HG03196 (cell line): ENCODE measurements around the gene FRYL.
"Not testable (repeated sequence)": the region's sequence is repeated elsewhere in the genome, so short reads cannot be mapped to it uniquely, and the experiment has no call there.

Experiments used
- ATAC-seq: cut with Tn5 transposase; IDR thresholded peaks from one replicate; pipeline ENCODE4 v1.9.1; 2021; ENCODE audit not compliant: unreplicated experiment

Gene FRYL

GRCh38 chr4:48779998-48780864 is at the start of gene FRYL:
TSS of gene FRYL (minus strand) at chr4:48780279. CDS start at chr4:48634410, 145,869 bp downstream.
- ATAC-seq: peak; percentile 90

GRCh38 chr4:48827622-48828021 is 47.5 kb upstream of the FRYL start:
- ATAC-seq: no peak

GRCh38 chr4:48821431-48821830 is 41.4 kb upstream of the FRYL start:
- ATAC-seq: not testable (repeated sequence)

DNA sequence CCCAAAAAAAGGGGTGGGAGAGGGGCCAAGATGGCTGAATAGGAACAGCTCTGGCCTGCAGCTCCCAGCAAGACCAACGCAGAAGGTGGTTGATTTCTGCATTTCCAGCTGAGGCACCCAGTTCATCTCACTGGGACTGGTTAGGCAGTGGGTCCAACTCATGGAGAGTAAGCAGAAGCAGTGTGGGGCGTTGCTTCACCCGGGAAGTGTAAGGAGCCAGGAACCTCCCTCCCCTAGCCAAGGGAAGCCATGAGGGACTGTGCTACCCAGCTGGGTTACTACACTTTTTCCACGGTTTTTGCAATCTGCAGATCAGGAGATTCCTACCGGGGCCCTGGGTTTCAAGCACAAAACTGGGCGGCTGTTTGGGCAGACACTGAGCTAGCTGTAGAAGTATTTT is 36.9 kb upstream of the FRYL start:
- ATAC-seq: no peak

- ATAC-seq: not testable (repeated sequence)
Observed at GRCh38 chr4:48816297-48816696, 36.2 kb upstream of the FRYL start.

GRCh38 chr4:48815483-48815882 is 35.4 kb upstream of the FRYL start:
- ATAC-seq: no peak

DNA sequence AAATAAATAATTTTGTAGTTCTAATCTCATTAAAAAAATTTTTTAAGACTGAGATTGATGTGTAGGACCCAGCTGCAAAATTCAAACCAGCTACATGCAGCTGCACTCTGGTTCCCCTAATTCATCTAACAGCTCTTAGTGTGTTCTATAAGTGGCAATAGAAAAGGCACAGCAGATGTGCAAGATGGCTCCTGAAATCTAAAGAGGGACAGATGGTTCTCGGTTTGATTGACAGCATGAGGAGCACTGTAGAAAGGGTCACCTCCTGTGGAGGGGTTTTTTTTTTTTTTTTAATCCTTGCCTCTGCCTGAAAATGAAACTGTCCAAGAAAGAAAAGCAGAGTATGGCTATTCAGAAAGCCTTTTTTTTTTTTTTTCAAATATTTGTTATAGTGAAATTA is 33.9 kb upstream of the FRYL start:
- no peak for ATAC-seq

GRCh38 chr4:48812866-48813265 is 32.8 kb upstream of the FRYL start:
- no peak for ATAC-seq

DNA sequence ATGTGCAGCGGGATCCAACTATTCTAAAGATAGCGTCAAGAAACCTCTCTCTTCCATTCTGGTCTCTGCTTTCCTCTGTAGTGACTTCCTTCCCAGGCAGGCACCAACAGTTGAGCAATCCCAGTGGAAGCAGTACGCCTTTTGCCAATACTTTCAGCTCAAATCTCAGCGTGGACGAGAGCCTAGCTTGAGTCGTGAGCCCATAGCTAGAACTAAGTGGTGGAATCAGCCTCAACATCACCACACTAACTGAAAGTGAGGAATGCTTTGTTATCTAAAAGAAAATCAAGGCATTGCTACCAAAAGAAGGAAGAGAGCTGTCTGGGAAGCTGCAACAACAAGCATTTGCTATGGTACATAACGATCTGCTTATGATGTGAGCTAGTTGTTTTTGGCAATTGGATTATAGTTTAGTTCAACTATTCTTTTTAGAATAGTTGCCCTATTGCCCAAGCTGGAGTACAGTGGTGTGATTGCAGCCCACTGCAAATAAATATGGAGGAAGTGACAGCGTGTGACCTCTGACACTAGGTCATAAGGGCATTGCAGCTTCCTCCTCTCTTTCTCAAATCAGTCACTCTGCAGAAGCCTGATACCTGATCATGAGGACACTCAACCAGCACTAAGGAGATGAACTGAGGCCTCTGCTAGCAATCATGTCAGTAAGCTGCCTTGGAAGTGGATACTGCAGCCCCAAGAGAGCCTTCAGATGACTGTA is 24.7 kb upstream of the FRYL start:
- no peak for ATAC-seq

DNA sequence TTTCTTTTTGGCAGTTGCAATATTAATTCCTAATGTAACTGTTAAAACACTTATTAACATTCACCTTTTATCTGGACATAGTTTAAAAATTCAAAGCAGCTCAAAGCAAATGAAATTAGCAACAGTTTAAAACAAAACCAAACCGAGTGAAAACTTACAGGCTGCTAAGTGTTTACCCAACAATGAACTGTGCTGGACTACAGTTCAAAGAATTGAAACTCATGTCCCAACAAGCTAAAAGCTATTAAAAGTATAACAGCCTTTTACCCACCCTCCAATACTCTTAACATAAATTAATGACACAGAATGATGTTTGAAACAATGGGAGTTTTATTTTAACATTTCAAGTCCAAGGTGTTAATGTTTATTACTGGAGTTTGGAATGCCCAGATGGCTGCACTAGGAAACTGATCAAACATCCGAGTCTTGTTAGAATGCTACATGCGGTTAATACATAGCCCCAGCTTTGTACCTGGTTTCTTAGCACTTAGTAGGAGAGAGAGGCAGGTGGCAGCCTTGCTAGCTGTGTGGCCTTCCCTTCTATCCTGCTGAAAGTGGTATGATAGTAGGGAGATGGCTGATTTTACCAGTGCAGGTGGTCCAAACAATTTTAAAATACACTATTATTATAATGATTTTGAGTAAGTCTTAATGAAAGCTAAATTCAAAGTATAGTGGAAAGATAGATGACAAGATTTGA is 21.1 kb upstream of the FRYL start:
- no peak for ATAC-seq

- ATAC-seq: not testable (repeated sequence)
Observed at GRCh38 chr4:48800155-48800554, 20.1 kb upstream of the FRYL start.

DNA sequence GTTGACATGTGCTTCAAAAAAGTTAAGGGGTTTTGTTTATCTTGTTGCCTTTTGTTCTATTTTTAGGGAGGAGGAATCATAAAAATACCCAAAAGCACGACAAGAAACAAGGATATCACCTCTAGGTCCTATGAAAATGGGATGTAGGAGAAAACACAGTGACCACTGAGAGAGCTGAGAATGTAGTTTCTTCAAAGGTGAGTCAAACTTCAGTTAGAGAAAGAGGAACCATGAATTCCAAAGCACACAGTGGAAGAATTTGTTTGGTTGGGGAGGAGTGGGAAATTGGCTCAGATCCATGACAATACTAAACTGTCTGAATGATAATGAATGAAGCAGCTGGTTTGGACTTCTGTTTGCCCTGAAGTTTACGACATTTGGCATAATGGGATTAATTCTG is 19.1 kb upstream of the FRYL start:
- no peak for ATAC-seq

GRCh38 chr4:48798117-48798516 is 18.0 kb upstream of the FRYL start:
- ATAC-seq: no peak

DNA sequence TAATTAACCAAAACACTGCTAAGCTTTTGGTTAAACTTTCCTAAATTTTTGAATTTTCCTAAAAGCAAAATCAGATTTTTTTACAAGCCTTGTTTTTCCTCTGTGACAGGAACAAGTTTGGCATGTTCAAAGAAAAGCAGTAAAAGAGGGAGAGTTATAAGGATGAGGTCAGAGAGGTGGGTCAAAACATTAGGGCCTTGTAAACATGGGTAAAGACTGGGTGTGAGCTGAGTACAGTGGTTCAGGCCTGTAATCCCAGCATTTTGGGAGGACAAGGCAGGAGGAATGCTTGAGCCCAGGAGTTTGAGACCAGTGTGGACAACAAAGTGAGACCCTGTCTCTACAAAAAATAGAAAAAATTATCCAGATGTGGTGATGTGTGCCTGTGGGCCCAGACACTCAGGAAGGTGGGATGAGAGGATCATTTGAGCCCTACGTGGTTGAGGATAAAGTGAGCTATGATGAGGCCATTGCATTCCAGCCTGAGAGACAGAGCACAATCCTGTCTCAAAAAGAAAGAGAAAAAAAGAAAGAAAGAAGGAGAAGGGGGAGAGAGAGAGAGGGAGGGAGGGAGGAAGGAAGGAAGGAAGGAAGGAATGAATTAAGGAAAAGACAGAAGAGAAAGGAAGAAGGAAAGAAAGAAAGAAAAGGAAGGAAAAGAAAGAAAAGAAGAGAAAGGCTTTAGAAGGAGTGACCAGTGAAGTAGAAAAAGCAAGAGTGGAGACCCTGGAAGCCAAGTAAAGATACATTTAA is 17.0 kb upstream of the FRYL start:
- ATAC-seq: no peak

DNA sequence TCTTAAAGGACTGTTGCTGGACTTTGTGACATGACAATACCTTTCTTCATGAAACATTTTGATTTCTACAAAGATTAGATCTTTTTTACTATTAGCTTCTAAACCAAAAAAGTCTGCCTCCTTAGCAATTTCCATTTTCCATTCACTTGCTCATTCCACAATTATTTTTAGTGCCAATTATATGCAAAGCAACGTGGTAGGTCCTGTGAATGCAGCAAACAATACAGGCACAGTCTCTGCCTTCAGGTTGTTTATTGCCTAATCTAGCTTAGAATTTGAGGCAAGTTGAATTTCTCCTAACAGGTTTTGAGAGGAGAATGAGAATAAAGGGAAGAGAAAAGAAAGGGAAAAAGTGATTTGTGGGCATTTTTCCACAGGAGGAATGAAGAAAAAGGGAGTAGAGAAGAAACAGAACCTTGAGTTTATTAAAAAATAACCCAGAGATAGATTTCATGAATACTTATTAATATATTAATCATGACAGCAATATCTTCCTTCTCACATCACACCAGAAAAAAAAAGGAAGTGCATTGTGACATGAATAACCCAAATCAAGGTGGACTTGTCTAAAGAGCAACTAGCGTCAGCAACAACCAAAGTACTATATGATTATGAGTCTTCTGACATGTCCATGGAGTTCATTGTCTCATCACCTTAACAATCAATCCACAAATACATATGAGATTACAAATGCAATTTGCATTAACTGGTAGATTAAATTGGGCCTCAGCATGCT is 16.3 kb upstream of the FRYL start:
- ATAC-seq: no peak

- ATAC-seq: no peak
Observed at GRCh38 chr4:48795108-48795507, 15.0 kb upstream of the FRYL start.

GRCh38 chr4:48792348-48793006 is 12.4 kb upstream of the FRYL start:
- no peak for ATAC-seq

GRCh38 chr4:48791313-48791712 is 11.2 kb upstream of the FRYL start:
- ATAC-seq: no peak

DNA sequence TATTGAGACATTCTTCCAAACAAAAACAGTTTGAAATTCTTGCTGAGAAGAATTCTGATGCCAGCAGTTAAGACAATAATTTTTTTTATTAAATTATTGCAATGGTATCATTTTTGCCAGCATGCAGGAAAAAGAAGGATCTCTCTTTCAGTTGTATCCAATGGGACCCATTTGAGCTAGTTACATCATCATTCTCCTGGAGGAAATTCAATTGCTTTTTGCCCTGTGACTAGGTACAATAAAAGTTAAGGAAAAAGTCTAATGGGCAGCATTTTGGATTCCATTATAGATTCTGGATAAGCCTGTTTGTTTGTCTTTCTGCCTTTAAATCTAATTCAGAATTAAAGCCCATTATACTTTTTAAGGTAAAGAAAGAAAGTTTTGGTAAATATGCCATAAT is 10.5 kb upstream of the FRYL start:
- no peak for ATAC-seq

DNA sequence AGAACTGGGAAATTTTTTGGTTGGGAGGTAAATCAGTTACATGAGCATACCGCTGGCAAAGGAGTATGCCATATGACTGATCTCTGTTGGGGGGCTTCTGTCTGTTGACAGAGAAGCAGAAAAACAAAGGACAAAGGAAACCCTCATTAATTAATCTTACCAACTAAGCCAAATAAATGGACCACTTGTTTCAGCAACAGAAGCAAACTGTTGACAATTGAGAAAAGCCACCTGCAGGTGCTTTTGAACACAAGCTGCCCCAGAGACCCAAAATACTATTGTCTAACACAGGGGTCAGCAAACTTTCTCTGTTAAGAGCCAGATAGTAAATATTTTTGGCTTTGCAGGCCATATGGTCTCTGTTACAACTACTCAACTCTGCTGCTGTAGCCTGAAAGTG is 7.0 kb upstream of the FRYL start:
- ATAC-seq: no peak
